Smooth muscle cell (in vitro differentiated cells): ENCODE results near the gene DPM3. TPM values are rescaled to one million over a fixed set of nuclear protein-coding genes. Genes with fewer than 3 reads are reported as not detected.

Experiments used
- DNase-seq: peaks from one replicate; lab custom pipeline; 2025; ENCODE audit not compliant: unreplicated experiment; lab: John Stamatoyannopoulos, UW
- H2AFZ ChIP-seq: fragments of 200-600 bp; sonication (generic); 2 replicates; pipeline ENCODE4 v1.6.0; 2016; ENCODE audit warnings: antibody characterized with exemption, low read depth, mild to moderate bottlenecking
- H3F3A ChIP-seq: fragments of 200-600 bp; sonication (generic); 2 replicates; pipeline ENCODE4 v1.6.0; 2017; ENCODE audit warnings: antibody characterized with exemption, low read depth
- H3K27ac ChIP-seq: fragments of 200-600 bp; sonication (generic); 2 replicates; pipeline ENCODE4 v1.5.1; 2016; ENCODE audit warnings: low read depth, mild to moderate bottlenecking
- H3K27me3 ChIP-seq: fragments of 200-600 bp; sonication (generic); 2 replicates; pipeline ENCODE4 v1.6.1; 2016; ENCODE audit warnings: low read depth, mild to moderate bottlenecking
- H3K36me3 ChIP-seq: fragments of 200-600 bp; sonication (generic); 2 replicates; pipeline ENCODE4 v1.5.1; 2016; ENCODE audit warnings: low read depth
- H3K4me1 ChIP-seq: fragments of 200-600 bp; sonication (generic); 2 replicates; pipeline ENCODE4 v1.5.1; 2016; ENCODE audit warnings: low read depth
- H3K4me2 ChIP-seq: fragments of 200-600 bp; sonication (generic); 2 replicates; pipeline ENCODE4 v1.6.0; 2016; ENCODE audit warnings: mild to moderate bottlenecking
- H3K4me3 ChIP-seq: fragments of 200-600 bp; sonication (generic); 2 replicates; pipeline ENCODE4 v1.5.1; 2016; ENCODE audit warnings: mild to moderate bottlenecking
- H3K79me2 ChIP-seq: fragments of 200-600 bp; sonication (generic); 2 replicates; pipeline ENCODE4 v1.6.0; 2016; ENCODE audit warnings: low read depth, mild to moderate bottlenecking
- H3K9ac ChIP-seq: fragments of 200-600 bp; sonication (generic); 2 replicates; pipeline ENCODE4 v1.6.0; 2016; ENCODE audit warnings: low read depth
- H3K9me3 ChIP-seq: fragments of 200-600 bp; sonication (generic); replicated peaks from 2 replicates; pipeline ENCODE4 v1.5.1; 2016; ENCODE audit warnings: low read depth
- H4K20me1 ChIP-seq: fragments of 200-600 bp; sonication (generic); 2 replicates; pipeline ENCODE4 v1.6.0; 2016; ENCODE audit warnings: low read depth
- CTCF ChIP-seq: fragments of 200-600 bp; sonication (generic); IDR thresholded peaks from 2 replicates; pipeline ENCODE4 v1.5.1; 2017; ENCODE audit warnings: borderline replicate concordance, mild to moderate bottlenecking, antibody characterized with exemption; ENCODE audit not compliant: insufficient read depth, poor library complexity, severe bottlenecking
- WGBS: methylation state at CpG from one replicate; pipeline ENCODE4 v1.1.7; 2016; ENCODE audit warnings: low lambda C conversion rate; 5-methylcytosine and 5-hydroxymethylcytosine counted together
- polyA plus RNA-seq: library from polyadenylated mRNA; unstranded; fragments of >200 nt; fragmentation: Nextera tagmentation; extraction: Ambion mirVana; gene quantifications from 2 replicates; pipeline ENCODE4 v1.2.1, GENCODE V29; 2016
- total RNA-seq: library from RNA; depleted of rRNA; stranded (reverse); fragments of >200 nt; gene quantifications from 2 replicates; pipeline ENCODE4 v1.2.3, GENCODE V29; 2014

DPM3 gene
- total and polyA plus RNA-seq, 2 experiments from 2014 or later = 69.1 to 75.8 TPM

GRCh38 chr1:155116113-155116764, 24.1 kb downstream of the DPM3 start:
- Histone ChIP-seq H3K79me2 (no peaks in the 10 kb centered on the region), H3K9me3 (no peaks in the 10 kb centered on the region), H3K4me3 (no peak overlapping the region), H3K4me1 (no peaks in the 10 kb centered on the region), H3K9ac (no peak overlapping the region), H3K27me3 (peaks cover 6% of the 10 kb centered on the region), H2AFZ (no peak overlapping the region), H3F3A (no peaks in the 10 kb centered on the region), H3K27ac (no peak overlapping the region), H3K4me2 (no peak overlapping the region), H3K36me3 (no peaks in the 10 kb centered on the region), H4K20me1 (no peaks in the 10 kb centered on the region)
- no peak for DNase-seq
- WGBS = 78% methylated on average over 4 of the region's 5 CpGs
- no peak for TF ChIP-seq CTCF

- no peak overlapping the region for H3K4me3 ChIP-seq
- H3K27ac ChIP-seq = no peak overlapping the region
- no peaks in the 10 kb centered on the region for H3K9me3 ChIP-seq
- H3K9ac ChIP-seq = no peak overlapping the region
- H2AFZ ChIP-seq = no peak overlapping the region
- no peak for TF ChIP-seq CTCF
- no peaks in the 10 kb centered on the region for H3K4me1 ChIP-seq
- 84% methylated on average over 5 of the region's 5 CpGs for WGBS
- no peaks in the 10 kb centered on the region for H3K79me2 ChIP-seq
- no peak for DNase-seq
- no peaks in the 10 kb centered on the region for H3K27me3 ChIP-seq
- H3K4me2 ChIP-seq = no peak overlapping the region
- H3K36me3 ChIP-seq = no peaks in the 10 kb centered on the region
- H4K20me1 ChIP-seq = no peaks in the 10 kb centered on the region
- H3F3A ChIP-seq = no peaks in the 10 kb centered on the region
These were observed 26.8 kb downstream of the DPM3 start for GRCh38 chr1:155113450-155113980.

GRCh38 chr1:155110826-155111225, 29.5 kb downstream of the DPM3 start:
- DNase-seq = no peak
- WGBS = 84% methylated on average over 8 of the region's 8 CpGs
- no peaks in the 10 kb centered on the region for H3F3A ChIP-seq
- no peaks in the 10 kb centered on the region for H3K79me2 ChIP-seq
- no peak for TF ChIP-seq CTCF
- H3K27ac ChIP-seq = no peak overlapping the region
- no peak overlapping the region for H3K4me2 ChIP-seq
- no peaks in the 10 kb centered on the region for H3K4me1 ChIP-seq
- no peaks in the 10 kb centered on the region for H3K36me3 ChIP-seq
- H3K27me3 ChIP-seq = no peaks in the 10 kb centered on the region
- H4K20me1 ChIP-seq = no peaks in the 10 kb centered on the region
- no peak overlapping the region for H3K4me3 ChIP-seq
- H3K9me3 ChIP-seq = no peaks in the 10 kb centered on the region
- H3K9ac ChIP-seq = no peak overlapping the region
- H2AFZ ChIP-seq = no peak overlapping the region

- 79% methylated on average over 8 of the region's 8 CpGs for WGBS
- Histone ChIP-seq H3K79me2 (no peaks in the 10 kb centered on the region), H3K27me3 (no peaks in the 10 kb centered on the region)
These were observed 29.9 kb downstream of the DPM3 start for GRCh38 chr1:155110381-155110780.

More at GRCh38 chr1:155110381-155110780, 29.9 kb downstream of the DPM3 start:
- no peaks in the 10 kb centered on the region for H3F3A ChIP-seq
- TF ChIP-seq CTCF = no peak
- no peak overlapping the region for H3K4me2 ChIP-seq
- no peak overlapping the region for H3K27ac ChIP-seq
- no peak overlapping the region for H3K9ac ChIP-seq
- H2AFZ ChIP-seq = no peak overlapping the region
- H3K36me3 ChIP-seq = no peaks in the 10 kb centered on the region
- no peaks in the 10 kb centered on the region for H3K9me3 ChIP-seq
- no peaks in the 10 kb centered on the region for H4K20me1 ChIP-seq
- no peak overlapping the region for H3K4me3 ChIP-seq
- H3K4me1 ChIP-seq = no peaks in the 10 kb centered on the region
- no peak for DNase-seq
